Stimulated activated CD8-positive, alpha-beta memory T cell treated with anti-CD3 and anti-CD28 coated beads, Interleukin-7, amount 100 ng/mL, for 24 hours (primary cell): ENCODE data around the gene VWA5B1.
A peak's percentile ranks its signal among the peaks of the same experiment; 100 is the strongest.

Source experiments
- DNase-seq: peaks from one replicate; pipeline ENCODE4 v3.0.0-alpha.2; 2020; ENCODE audit warnings: low read depth

Gene VWA5B1

DNA sequence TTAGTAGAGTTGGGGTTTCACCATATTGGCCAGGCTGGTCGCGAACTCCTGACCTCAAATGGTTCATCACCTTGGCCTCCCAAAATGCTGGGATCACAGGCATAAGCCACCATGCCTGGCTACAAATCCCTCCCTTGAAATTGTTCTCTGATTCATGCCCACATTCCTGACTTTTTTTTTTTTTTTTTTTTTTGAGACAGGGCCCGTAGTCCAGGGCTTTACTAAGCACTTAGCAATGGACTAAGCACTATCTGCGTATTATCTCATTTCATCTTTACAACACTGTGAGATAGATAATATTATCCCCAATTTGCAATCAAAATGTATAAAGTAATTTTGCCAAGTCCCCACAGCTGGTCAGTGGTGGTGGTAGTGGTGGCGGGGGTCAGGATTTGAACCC is 58.9 kb downstream of the VWA5B1 start:
- DNase-seq = no peak

GRCh38 chr1:20349971-20350370 is 59.3 kb downstream of the VWA5B1 start:
- DNase-seq = no peak

GRCh38 chr1:20350421-20350820 is 59.7 kb downstream of the VWA5B1 start:
- DNase-seq = no peak

GRCh38 chr1:20351911-20352701 is 61.4 kb downstream of the VWA5B1 start:
- DNase-seq = no peak

- no peak for DNase-seq
These were observed 63.2 kb downstream of the VWA5B1 start for GRCh38 chr1:20353836-20354235.

DNA sequence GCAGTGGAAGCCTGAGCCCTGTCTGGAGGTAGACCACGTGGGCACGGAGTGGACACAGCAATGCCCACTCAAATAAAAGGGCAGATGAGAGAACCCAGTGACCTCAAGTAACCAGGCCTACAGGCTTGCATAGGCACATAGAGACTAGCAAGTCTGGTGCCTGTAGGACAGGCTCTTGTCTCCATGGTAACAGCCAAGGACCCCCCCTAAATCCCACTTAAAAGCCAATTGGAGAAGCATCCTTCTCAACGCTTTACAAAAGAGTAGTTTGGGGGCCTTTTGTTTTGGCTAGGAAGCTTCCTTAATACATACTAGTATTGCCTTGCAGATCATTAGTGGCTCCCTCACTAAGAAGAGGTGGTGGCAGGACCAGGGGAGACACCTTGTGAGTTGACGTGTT is 63.9 kb downstream of the VWA5B1 start:
- no peak for DNase-seq

GRCh38 chr1:20355101-20355827 is 64.6 kb downstream of the VWA5B1 start:
- no peak for DNase-seq

- DNase-seq = no peak
These were observed 65.4 kb downstream of the VWA5B1 start for GRCh38 chr1:20355828-20356735.

DNA sequence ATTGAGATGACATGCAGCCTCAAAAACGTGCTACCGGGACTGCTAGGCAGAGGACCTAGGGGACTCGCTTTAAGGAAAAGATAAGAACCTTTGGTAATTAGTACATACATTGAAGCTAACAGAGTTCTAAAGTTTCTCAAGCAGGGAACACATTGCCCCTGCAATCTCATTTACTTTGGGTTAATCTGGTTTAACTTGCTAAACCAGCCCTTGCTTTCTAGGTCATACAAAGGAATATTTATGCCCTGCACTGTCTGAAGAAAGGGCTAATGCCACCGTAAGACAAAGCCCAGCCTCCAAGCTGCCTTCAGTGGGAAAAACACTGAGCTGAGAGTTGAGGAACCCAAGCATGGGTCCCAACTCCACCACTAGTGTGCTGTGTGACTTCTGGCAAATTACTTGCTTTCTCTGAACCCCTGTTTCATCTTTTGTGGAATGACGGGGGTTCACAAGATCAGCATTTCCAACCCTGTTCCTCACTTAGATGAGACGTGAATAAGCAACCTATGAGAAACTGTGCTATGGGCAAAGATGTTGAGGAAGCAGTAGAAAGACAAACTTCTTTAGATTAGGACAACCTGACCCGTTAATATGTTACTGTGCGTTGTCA is 66.3 kb downstream of the VWA5B1 start:
- no peak for DNase-seq

- DNase-seq = no peak
These were observed 67.1 kb downstream of the VWA5B1 start for GRCh38 chr1:20357796-20358195.

DNA sequence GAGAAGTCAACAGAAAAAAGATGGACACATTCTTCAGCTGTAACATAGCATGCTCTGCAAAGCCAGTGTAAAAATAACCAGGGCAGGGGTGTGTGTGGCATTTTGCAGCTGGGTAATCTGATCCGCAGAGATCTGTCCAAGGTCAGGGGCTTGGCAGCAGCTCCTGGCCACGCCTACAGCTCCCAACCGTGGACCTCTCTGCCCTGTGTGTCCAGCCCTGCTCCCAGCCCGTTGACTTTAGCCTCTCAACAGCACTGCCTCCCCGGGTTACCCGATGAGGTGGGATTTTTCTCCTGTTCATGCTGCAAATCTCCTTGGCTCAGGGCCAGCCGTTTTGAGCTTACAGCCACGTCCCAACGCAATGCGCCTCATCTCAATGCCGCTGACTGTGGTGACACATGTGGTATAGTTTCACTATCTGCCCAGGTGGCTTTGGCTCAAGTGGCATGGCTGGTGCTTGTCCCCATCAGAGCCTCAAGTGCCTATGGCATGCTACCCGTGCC is 68.1 kb downstream of the VWA5B1 start:
- no peak for DNase-seq

DNA sequence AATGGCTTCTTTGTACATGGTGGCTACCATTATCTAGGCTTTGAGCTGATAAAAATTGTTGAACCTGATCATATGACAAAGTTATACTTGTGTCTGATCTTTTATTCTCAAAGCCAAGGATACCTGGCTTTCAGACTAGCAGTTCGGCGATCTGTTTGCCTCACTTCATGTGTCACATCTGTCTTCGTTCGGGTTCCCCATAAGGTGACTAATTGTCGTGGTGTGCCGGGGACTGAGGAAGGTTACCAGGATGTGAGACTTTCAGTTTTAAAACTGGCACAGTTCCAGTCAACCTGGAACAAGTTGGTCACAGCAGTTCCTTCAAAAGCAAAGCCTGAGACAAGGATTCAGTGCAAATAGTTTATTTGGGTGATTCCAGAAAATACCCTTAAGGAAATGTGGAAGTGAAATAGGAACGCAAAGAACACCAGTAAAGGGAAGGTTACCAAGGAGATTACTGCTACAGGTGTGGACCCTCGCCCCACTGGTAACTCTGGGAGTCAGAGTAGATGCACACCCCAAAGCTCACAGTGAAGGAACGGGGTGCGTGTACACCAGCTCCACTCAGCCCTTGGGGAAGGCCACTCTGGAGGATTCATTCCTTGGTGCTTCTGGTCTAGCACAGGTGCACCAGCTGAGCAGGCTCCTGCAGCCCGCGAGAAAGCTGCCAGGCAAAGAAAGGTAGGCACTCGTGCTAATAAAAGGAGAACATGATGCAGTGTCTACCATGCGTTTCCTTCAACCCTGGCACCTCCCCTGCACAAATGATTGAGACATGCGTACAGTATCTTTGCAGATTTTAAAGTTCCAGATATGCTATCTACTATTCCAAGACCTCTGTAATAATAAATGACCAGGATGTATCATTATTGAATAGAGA is 69.0 kb downstream of the VWA5B1 start:
- DNase-seq = no peak

GRCh38 chr1:20361401-20361800 is 70.7 kb downstream of the VWA5B1 start:
- no peak for DNase-seq

DNA sequence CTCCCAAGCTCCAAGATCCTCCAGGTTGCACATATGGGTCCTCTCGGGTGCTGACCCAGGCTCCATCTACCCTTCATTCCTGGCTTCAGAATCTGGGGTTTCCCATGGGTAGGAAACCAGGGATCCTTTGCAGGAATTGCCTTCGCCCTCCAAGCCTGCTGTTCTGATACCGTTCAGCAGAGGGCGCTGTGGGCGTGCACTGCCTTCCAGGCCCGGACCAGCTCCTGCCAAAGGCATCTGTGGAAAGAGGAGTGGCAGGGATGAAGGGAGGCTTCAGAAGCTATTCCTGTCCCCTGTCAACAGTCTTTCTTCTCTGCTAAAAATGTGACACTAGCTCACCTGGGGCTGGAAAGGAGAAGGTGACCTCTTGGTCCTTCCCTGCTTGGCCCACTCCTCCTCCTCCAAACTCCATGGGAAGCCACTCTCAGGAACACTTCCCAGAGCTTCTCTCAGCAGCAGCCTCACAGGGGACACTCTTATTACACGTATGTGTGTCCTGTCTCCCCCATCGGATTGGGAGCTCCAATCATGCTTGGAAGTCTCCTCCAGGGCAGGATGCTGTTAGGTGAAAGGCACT is 71.2 kb downstream of the VWA5B1 start:
- peak; percentile 12 for DNase-seq

DNA sequence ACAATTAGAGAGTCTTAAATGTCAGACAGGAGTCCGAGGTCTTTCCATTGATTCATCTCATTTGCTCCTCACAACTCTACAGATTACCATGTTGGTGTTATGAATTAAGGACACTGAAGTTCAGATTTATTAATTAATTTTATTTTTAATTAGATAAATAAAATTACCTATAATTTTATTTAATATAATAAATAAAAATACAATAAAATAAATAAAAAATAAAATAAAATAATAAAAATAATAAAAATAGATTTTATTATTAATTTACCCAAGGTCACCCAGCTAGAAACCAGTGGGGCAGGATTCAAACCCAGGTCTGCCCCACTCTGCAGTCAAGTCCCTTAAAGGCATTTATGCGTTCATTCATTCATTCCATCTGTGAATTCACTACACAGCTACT is 72.2 kb downstream of the VWA5B1 start:
- DNase-seq = no peak

DNA sequence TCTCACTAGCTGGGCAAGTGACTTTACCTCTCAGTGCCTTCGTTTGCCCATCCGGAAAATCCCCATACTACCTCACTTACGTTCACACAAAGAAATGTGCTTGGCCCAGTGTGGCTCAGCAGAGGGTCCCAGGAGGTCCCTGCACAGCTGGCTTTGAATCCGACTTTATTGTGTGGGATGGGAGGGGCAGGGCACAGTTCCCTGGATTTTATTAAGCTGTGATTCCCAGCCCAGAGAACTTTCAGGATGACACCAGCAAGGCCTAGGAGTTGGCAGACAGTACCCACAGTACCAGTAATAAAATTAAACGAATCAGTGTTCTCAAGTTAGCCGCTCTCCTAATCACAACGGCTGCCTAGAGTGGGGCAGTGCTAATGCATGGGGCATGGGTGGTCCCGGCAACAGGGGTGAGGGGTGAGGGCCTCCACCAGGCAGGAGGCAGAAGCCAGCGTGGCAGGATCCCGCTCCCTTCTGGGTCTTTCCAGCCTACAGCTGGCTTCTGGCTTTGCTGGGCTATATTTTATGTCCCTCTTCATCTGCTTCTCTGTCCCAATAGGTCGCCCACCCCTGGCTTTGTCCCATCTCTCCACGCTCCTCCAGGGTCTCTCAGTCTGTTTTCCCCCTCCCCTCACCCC is 74.9 kb downstream of the VWA5B1 start:
- DNase-seq = no peak

GRCh38 chr1:20366056-20366462 is 75.4 kb downstream of the VWA5B1 start:
- DNase-seq = no peak

DNA sequence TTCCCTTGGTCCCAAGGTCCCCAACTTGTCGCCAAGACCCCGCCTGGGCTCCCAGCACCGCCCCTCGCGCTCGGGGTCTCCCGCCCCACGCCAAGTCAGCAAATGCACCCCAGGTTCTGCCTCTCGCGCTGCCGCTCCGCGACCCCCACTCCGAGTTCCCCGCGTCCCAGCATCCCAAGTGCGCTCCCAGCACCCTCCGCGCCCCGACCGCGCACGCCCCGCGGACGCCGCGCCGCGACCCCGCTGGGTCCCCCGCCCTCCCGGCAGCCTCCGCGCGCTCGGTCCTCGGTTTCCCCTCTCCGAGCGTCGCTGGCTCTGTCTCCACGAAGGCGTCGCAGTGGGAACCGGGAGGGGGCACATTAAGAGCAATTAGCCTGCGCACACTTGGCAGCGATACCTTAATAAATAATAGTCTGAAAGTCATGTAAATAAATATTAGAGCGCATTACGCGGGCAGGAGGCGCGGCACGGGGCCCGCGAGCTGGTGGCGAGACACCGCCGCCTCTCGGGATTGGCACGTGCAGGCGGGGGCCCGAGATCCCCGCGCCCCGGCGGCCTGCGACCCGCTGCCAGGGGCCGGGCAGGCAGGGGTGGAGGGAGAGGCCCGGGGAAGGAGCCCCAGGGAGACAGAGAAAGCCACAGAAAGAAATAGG is 75.9 kb downstream of the VWA5B1 start:
- no peak for DNase-seq

- no peak for DNase-seq
These were observed 76.5 kb downstream of the VWA5B1 start for GRCh38 chr1:20367116-20367585.
